GM21423 (cell line): ENCODE results near the gene TAPT1.
"Not testable (repeated sequence)": the region's sequence is repeated elsewhere in the genome, so short reads cannot be mapped to it uniquely, and the experiment has no call there.

ENCODE experiments used
- ATAC-seq: cut with Tn5 transposase; IDR thresholded peaks from one replicate; pipeline ENCODE4 v1.9.1; 2021; ENCODE audit warnings: mild to moderate bottlenecking, moderate library complexity; ENCODE audit not compliant: unreplicated experiment

The TAPT1 gene, protein sequence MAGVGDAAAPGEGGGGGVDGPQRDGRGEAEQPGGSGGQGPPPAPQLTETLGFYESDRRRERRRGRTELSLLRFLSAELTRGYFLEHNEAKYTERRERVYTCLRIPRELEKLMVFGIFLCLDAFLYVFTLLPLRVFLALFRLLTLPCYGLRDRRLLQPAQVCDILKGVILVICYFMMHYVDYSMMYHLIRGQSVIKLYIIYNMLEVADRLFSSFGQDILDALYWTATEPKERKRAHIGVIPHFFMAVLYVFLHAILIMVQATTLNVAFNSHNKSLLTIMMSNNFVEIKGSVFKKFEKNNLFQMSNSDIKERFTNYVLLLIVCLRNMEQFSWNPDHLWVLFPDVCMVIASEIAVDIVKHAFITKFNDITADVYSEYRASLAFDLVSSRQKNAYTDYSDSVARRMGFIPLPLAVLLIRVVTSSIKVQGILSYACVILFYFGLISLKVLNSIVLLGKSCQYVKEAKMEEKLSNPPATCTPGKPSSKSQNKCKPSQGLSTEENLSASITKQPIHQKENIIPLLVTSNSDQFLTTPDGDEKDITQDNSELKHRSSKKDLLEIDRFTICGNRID

DNA sequence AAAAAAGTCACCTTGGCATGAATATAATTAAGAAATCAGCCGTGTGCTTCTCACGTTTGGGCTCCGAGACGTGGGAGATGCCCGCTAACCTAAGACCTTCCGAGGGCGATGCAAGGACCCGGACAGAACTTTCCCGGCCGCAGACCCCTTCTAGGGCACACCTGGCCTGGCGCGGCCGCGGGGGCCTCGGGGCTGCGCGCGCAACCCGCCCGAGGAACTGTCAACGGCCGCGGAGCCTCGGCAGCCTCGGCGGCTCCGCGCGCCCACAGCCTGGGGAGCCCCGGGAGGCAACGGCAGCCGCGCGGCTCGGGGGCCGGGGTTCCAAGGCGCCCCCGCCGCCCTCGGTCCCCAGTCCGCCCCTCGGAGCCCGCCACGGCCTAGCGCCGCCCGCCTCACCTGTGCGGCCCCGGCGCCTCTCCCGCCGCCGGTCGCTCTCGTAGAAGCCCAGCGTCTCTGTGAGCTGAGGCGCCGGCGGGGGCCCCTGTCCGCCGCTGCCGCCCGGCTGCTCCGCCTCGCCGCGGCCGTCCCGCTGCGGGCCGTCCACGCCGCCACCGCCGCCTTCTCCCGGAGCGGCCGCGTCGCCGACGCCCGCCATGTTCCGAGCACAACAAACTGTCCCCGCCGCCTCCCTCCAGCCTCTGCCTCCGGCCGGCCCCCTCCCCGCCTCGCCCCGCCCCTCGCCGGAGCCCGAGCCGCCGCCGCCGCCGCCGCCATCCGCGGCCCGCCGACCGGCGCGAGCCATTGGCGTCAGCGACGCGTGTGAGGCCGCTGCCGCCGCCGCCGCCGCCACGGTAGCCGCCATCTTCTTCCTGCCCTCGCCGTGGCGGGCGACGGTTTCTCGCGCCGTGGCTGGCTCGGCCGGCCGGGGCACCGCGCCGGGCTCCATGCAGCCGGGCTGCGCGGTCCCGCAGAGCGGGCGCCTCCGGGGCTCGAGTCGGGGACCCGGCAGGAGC, at the start of gene TAPT1:
Gene TAPT1, minus strand, starts transcription at position 609 of the 953 bp plus-strand sequence. Its CDS starts 14 bp downstream, at position 595.
- ATAC-seq, result peak; percentile 63

DNA sequence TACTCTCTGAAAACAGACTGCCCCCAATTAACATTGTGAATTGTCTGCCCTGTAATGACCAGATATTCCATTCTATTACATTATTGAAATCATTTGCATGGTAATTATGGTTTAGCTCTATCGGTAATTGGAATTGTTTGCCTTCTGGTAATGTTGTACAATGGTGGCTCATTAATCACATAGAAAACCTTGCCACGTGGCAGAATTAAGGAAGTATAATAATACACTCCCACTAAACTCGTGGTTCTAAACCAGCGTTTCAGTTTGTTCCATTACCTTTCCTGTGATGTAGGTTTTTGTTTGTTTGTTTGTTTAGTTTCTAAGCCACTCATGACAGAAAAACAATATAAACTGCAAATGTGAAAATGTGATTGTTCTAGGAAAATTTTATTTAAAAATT, 45.1 kb upstream of the TAPT1 start:
- ATAC-seq, result no peak

DNA sequence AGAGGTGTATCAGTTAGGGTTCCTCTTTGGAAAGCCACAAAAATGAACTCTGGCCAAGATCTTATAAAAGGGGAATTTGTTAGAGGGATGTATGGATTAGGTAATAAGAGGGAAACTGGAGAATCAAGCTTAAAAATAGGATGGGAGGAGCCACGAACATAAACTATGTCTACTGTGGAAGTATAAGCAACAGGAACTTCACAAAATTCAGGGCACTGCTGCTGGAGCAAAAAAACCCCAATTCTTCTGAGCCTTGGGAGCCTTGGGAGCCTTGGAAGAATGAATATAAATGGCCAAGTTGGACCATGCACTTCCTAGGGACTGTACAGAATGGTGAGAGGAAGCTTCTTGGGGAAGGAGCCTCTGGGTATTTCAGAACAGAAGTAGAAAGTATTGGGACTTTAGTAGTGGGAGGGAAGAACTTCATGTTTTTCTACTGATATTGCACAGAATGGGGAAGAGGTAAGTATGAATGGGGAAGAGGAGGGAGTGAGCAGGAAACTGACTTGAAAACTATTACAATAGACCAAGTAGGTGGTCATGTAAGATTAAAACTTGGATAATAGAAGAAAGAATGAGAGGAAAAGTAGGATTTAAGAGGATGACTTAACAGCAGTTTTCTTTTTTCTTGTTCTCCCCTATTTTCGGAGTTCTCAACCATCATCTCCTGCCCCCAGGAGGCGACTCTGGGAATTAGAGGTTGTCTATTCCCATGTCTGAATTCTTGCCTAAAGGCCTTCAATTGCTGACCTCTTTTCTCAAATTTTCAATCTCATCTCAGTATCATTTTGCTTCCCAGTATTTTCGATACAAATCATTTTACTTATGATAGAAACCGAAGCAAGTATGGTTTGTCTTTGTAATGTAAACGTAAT, 44.4 kb upstream of the TAPT1 start:
- ATAC-seq, result no peak

DNA sequence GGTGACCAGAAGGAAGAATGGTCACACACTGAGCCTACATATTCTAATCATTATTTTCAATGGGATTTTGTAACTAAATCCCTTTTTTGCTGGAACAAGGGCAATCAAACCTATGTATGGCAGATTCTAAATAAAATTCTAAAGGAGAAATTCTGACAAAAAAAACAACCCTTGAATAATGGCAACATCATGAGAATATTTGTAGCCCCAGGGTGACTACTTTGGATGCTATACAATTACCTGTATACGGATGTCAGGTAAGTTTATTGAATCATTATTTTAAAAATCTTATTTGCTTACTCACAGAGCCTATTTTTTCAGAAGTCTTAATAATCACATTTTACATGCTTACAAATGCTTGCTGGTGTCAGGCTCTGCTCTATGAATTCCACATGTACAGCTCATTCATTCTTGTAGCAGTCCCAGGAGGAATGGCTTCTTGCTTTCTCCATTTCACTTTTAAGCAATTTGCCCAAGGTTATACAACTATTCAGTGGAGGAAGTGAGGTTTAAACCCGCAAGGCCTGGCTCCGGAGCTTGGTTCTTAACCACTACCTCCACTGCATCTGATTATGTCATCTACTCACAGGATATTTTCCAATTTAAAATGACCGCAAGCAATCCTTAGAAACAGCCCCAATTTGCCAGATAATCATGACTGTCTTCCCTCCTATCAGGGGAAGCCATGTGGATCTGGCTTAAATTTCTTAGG, 43.6 kb upstream of the TAPT1 start:
- not testable (repeated sequence) for ATAC-seq

DNA sequence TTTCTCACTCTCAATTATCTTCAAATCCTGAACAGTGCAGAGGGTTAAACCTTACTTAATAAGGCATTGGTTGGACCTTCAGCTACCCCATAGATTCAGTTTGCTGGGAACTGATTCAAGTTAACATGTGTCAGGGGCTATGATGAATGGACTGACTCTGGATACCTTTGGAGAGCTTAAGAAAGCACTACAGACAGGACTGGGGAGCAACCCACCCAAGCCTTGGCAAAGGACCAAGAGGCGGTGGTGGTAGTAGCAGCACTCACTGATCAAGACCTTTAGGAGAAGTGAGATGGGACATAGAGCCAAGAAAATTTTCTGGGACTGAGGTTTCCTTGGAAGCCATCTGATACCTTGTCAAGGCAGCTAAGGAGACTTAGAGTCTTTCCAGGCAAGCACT, 43.0 kb upstream of the TAPT1 start:
- ATAC-seq, result no peak

DNA sequence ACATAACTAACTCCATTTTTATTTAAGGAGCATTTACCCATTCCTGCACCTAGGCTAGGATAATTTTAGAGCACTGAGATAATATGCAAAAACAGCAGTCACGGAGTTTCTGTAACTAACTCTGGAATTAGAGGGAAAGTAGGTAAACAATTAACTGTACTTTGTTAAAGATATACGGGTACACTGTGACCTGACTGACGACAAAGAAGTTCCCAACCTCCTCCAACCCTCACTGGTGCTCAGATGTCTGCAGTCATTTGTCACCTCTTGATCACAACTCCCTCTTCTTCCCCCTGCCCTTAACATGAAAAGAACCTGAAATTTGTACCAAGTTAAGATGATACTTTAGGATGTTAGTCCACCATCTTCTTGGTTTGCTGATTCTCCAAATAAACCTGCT, 42.0 kb upstream of the TAPT1 start:
- ATAC-seq, result no peak

DNA sequence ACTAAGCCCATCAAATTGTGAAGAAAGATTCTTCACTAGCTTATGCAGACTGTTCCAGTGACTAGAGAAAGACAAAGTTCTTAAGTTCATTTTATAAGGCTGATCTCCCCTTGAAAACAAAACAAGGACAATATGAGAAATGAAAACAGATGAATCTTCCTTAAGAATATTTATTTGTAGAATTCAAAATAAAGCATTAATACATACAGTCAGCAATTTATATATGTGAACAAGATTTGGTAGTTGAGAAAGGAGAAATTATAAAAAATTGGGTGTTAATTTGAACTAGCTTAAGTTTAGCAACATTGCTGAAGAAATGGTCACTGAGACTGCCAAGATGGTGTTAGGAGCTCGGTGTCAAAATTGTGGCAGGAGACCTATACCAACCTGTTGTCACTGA, 41.4 kb upstream of the TAPT1 start:
- no peak for ATAC-seq

DNA sequence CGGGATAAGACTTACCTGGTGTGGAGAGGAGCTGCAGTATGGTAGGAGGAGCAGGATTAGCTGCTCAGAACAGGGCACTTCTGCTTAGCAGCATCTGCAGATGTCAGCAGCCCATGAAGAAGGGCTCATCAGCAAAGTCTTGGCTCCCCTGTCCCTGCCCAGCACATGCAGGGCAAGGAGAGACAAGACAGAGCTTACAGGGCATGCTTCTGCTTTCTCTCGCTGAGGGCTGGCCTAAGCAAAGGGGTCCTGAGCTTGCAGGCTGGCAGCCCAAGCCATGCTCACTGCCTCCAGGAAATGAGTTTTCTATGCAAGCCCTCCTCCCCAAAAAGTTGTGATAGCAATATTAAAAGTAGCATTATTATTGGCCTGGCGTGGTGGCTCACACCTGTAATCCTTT, 39.5 kb upstream of the TAPT1 start:
- no peak for ATAC-seq

DNA sequence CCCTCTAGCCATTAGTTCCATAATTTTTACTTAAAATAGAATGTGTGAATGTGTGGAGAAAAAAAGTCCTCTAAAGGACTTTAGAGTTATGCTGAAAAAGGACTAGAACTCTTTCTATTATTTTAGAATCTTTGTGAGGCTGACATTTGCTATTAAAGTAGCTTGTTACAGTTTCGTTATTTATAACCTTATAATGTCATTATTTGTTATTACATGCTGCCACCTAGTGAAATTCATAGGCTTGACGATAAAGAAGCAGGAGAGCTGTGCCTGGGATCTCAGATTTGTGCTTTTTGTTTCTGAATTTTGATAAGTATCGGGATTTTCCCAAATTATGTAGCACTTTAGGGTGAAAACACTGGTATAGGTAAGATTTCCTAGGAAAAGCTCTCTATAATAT, 38.5 kb upstream of the TAPT1 start:
- ATAC-seq, result peak; percentile 49

DNA sequence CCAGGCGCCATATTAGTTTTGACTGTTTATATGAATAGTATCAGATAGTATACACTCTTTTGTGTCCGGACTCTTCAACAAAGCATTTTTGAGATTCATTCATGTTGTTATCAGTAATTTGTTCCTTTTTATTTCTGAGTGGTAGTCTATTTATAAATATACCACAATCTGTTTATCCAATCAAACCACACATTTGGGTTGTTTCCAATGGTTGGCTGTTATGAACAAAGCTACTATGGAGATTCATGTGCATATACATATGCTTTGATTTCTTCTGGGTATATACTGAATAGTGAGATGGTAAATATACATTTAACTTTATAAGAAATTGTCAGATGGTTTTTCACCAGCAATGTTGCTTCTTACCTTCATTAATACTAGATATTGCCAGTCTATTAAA, 36.8 kb upstream of the TAPT1 start:
- no peak for ATAC-seq

DNA sequence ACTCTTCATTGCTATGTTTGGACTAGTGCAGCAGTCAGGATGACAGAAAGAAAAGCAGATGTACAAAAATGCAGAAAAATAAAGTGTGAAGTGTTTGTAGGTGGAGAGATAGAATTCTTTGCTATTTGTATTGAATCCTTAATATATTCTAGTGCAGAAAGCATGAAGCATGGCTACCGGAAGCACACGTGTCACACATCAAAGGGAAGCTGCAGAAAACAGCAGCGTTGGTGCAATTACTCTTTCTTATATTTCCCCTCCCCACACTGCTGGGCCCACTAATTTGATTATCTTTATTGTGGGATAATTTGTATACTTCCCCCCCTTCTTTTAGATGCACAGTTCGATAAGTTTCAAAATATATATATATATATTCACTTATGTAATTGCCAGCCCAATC, 35.9 kb upstream of the TAPT1 start:
- peak; percentile 34 for ATAC-seq

DNA sequence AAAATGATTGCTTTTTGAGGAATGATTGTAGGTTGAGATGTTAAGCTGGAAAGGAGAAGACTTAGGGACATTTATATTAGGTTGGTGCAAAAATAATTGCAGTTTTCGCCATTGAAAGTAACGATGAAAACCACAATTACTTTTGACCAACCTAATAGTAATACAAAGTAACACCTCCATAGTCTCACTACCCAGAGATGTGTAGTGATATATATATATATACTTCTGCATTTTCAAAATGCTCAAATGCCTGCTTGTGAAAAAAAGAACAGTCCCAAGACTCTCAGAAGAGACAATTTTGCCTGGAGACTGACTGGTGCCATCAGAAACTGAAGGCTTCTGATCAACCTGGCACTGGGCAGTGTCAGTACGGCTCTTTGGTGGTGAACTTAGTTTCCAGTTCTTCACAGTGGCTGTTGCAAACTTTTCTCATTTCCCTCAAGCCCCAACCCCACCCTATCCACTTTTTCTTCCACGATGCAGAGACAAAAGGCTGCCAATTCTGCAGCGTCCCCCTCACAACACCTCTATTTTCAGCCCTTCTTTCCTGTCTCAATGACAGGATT, 35.1 kb upstream of the TAPT1 start:
- peak; percentile 22 for ATAC-seq

DNA sequence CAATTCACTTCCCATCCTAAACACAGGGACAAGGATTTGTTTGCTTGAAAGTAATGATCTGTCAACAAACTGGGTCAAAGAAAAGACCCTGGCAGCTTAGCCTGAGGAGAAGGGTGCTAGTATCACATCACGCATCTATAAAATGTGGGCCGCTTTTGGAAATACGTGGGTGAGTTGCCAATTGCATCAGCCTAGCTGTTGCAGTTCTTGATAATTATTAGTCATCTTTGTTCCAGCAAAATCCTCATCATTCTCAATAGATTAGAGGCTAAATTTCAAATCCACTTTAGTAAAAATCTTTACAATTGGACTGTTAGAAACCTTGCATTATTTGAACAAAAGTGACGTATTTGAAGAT, 33.6 kb upstream of the TAPT1 start:
- no peak for ATAC-seq

DNA sequence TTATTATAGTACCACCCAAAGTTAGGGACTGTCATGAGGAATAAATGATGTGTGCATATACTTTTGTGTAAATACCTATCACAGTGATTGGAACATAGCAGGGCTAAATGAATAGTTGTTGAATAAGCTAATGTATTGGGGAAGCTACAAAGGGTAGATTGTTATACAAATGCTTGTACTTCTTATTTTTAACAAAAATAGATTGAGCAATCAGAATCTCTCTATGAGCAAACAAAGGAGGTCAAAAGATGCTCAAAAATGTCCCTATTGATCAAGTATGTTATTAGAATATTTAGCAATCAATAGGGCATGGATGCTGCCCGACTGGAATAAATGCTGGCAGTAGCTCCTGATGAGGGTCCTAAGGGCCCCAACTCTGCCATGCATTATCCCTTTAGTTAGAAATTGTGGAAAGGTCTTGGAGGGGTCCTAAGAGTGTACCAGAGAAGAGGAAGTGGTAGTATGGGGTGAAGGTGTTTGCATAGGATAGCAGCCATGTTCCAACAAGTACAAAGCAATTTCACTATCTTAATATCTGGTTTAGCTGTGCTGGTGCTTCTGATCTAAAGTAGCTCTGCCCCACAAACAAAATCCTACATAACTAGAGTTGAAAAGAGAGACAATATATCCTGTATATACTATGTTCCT, 33.1 kb upstream of the TAPT1 start:
- ATAC-seq, result no peak

DNA sequence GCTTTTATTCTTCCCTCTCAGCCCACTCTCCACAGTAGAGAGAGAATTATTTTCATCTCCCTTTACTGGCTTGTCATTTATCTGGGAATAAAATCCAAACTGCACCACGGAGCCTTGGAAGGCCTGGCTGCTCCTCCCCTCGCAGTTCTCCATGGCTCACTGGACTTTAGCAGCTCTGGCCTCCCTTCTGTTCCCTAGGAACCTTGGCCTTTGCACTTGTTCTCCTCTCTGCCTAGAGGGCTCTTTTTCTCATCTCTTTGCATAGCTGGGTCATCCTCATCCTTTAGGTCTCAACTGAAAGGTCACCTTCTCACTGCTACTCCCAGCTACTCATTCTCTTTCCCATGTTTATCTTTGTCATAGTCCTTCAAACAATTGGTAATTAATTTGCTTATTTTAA, 31.3 kb upstream of the TAPT1 start:
- ATAC-seq, result no peak

DNA sequence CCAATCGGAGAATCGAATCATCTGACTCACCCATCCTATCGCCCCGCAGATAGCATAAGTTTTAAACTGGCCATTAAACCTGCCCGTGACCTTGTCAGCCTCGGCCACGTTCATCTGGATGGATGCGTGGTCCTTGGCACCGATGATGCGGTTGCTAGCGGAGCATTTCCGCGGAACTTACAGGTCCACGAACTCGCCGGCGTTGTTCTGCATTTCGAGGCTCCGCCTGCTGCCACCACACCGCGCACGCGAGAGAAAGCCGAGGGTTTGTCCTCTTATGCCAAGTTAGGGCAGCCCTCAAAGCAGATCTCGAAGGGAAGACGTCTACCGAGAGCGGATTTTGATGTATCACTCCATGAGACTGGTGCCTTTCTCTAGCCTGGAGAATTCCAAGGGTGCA, 30.1 kb upstream of the TAPT1 start:
- ATAC-seq, result no peak

DNA sequence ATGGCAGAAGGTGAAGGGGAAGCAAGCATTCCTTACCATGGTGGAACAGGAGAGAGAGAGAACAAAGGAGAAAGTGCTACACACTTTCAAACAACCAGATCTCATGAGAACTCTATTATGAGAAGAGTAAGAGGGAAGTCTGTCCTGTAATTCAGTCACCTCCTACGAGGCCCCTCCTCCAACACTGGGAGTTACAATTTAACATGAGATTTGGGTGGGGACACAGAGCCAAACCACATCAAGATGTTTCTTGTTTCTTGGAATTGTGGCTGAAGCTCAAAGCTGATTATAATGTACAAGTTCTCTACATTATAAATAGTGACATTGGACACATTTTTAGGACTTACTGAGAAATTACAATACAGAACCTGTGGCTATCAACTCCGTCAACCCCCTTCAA, 29.5 kb upstream of the TAPT1 start:
- no peak for ATAC-seq

DNA sequence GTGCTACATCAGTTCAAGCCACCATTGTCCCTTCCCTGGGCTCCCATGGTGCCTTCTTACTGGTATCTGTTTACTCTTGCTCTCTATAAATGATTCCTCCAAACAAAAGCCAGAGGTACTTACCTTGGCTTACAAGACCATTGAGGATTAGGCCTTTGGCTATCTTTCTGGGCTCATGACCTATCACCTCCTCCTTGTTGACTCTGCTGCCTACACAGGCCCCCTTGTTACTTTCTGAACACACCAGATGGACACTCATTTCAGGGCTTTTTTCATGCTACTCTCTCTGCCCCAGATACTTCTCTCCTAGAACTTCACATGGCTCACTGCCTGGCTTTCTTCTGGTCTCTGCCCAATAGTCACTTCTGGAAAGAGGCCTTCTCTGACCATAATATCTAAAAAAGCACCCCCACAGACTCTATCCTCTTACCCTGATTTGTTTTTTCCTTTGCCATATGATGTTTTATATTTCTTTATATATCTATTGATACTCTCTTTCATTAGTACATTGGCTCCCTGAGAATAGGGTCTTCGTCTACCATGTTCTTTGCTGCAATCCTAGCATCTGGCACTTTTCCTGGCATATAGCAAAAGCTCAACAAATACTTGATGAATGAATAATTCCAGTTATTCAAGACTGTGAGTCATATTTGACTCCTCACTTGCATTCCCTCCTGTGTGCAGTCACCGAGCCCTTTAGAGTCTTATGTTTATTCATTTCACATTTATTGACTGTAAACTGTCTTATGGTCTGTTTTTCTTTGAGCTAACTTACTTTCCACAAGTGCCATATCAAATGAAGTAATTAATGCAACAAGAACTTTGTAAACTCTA, 27.1 kb upstream of the TAPT1 start:
- ATAC-seq, result no peak
